AML-193 (cell line): Measurements from ENCODE around the gene BBLN.

ENCODE experiments used
- DNase-seq, 2 experiments: peaks; one replicate each; lab custom pipeline; 2025; lab: John Stamatoyannopoulos, UW

BBLN gene

GRCh38 chr9:128191406-128192046 is 31.5 kb downstream of the BBLN start, which contains the start of gene CIZ1:
TSS of gene CIZ1 (minus strand) at chr9:128191572. CDS start at chr9:128190857, 715 bp downstream.
- DNase-seq, result peak; percentile 47 to 50

GRCh38 chr9:128192601-128193371 is 32.7 kb downstream of the BBLN start:
- DNase-seq, result no peak

- no peak for DNase-seq
These were observed 33.5 kb downstream of the BBLN start for GRCh38 chr9:128193469-128194096.

DNA sequence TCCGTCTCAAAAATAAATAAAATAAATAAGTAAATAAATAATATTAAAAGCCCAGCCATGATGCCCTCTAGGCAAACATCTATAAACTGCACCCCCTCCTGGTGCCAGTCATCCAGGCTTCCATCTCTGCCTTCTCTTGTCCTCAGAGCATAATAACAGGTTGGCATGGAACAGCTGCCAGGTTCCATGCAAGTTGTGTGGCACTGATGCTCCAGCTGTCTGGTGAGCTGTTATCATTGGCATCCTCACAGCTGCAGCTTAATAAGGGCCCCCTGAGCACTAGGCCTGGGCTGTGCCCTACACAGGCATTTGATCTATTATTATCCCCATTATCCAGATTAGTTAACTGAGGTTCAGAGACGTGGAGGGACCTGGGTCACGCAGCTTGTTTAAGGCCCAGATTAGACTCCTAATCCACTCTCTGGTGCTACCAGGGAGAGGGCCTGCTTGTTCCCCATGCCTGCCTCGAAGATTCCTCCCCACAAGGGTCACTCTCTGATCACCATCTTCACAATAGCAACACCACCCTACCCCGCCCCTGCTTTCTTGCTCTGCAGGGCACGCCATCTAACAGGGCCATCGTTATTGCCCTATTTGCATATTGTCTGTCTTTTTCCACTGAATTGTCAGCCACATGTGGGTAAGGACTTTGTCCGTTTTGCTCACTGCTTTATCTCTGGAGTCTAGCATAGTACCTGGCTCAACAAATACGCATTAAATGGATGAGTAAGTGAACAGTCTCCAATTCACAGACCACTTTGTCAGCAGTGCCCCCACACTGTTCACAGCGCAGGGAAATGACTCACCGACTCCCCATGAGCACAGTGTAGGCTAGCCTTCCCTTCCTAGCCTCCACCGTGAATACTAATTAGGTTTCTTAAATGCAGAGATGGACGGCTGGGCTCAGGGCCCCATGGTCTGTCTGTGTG is 41.6 kb downstream of the BBLN start:
- DNase-seq, result no peak

- no peak for DNase-seq
These were observed 42.6 kb downstream of the BBLN start for GRCh38 chr9:128202648-128203023.

GRCh38 chr9:128203024-128203706 is 43.1 kb downstream of the BBLN start, which contains the start of gene DNM1:
TSS of gene DNM1 (plus strand) at chr9:128203379. CDS start at chr9:128203471, 92 bp downstream.
- DNase-seq, result peak; percentile 47 to 52

GRCh38 chr9:128203707-128204551 is 43.9 kb downstream of the BBLN start:
- DNase-seq, result peak in 1 of 2 experiments; percentile 37

DNA sequence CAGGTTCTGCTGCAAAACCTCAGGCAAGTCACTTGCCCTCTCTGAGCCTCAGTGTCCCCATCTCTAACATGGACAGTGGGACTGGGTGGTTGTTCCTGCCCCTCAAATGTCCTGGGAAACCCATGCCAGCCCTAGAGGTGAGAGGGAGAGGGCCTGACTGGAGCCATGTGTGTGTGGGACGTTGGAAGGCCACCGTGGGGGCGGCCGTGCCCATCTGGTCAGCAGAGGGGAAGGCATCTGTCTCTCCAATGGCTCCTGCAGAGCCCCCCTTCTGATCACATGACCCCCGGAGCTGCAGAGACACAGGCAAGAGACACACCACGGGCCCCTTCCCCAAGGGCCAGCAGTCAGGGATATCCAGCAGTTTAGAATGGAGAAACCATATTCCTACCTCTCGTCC is 44.8 kb downstream of the BBLN start:
- no peak for DNase-seq

DNA sequence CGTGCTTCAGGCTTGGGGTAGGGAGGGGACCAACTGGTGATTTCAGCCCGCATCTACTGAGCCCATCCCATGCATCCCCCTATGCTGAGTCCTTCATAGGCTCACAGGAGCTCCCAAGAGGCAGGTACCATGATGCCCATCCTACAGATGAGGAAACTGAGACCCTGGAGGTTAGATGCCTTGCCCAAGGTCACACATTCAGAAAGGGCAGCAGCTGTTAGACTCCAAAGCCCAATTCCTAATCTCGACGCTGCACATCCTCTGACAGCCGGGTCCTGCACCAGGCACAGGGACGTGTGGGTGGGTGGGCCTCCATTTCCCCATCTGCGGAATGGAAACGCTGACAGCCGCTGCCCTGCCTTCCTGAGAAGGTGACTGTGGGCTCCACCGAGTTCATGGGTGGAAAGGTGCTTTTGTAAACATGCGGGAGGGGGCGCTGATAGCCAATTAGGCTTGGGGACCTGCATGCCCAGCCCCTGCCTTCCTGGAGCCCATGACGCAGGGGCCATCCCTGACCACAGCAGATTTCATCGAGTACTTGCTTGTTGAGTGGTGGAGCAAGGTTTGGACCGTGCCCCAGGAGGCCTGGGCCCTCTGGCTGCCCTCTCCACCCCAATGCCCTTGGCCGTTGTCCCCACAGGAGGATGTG is 45.4 kb downstream of the BBLN start:
- DNase-seq, result no peak

GRCh38 chr9:128206484-128206883 is 46.4 kb downstream of the BBLN start:
- no peak for DNase-seq

GRCh38 chr9:128206916-128207910 is 47.1 kb downstream of the BBLN start:
- no peak for DNase-seq

DNA sequence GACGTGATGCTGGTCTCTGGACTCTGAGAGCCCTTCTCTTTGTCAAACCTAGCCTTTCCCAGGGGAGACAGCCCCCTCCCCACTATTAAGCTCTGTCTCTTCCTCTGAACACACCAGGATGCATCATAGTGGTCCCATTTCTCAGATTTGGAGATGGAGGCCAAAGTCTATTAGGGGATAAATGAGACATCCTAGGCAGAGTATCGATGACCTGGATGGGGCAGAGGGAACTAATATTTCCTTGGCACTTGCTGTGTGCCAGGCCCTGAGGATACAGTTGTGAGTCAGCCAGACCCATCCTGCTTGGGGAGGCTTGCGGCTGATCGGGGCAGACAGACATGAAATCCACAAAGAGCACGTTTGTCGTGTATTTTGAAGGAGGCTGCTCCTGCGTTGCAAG is 48.3 kb downstream of the BBLN start:
- no peak for DNase-seq

- no peak for DNase-seq
These were observed 49.0 kb downstream of the BBLN start for GRCh38 chr9:128208946-128209669.

- no peak for DNase-seq
These were observed 51.3 kb downstream of the BBLN start for GRCh38 chr9:128211186-128211980.

- DNase-seq, result no peak
These were observed 51.9 kb downstream of the BBLN start for GRCh38 chr9:128211981-128212281.
